K562 (cell line): Measurements from ENCODE around the gene UPF2. TPM values are rescaled to one million over a fixed set of nuclear protein-coding genes. Genes with fewer than 3 reads are reported as not detected.

Source experiments
- ATAC-seq: fragments of 200-7000 bp; cut with Tn5 transposase; 3 replicates; pipeline ENCODE4 v1.9.1; 2020; ENCODE audit warnings: moderate library complexity
- BruUV-seq: library from RNA; stranded (reverse); fragments of 400-500 nt; replicated peaks from 2 replicates; lab custom pipeline; 2021; lab: Mats Ljungman, UMichigan
- CTCF ChIA-PET: fragments of 300-600 bp; formaldehyde crosslinking; extraction: SDS; loops from one replicate; lab custom pipeline; 2021; ENCODE audit warnings: low intra/inter-chr PET ratio; lab: Yijun Ruan, JAX
- POLR2A ChIA-PET: fragments of 300-600, 350-650 bp; sonication (Branson Sonifier 250); formaldehyde crosslinking; extraction: SDS; loops from one replicate; lab custom pipeline; 2021; ENCODE audit warnings: antibody characterized with exemption, inconsistent platforms; lab: Yijun Ruan, JAX
- DNase-seq, 4 experiments: peaks; one replicate each; pipeline versions ENCODE4 v3.0.0 to v3.0.0-alpha.2; 2011 to 2018; ENCODE audit warnings: low spot score in 3 of 4, mixed read lengths in 3 of 4; ENCODE audit errors: extremely low read depth in 1 of 4
- FAIRE-seq: peaks from 2 replicates; lab custom pipeline; 2011; peaks lifted over from hg19 to GRCh38; lab: Jason Lieb, UNC
- H2AFZ ChIP-seq: 2 replicates; pipeline ENCODE4 v1.6.0; 2011; ENCODE audit warnings: low read depth, low read length, control low read depth, inconsistent platforms
- H3K27ac ChIP-seq: fragments of 200-600 bp; 3 replicates; pipeline ENCODE4 v1.8.0; 2011; ENCODE audit warnings: low read depth, mild to moderate bottlenecking, control low read depth, inconsistent platforms, low read length, moderate library complexity, mixed read lengths; ENCODE audit errors: extremely low read depth
- H3K27me3 ChIP-seq, 2 experiments: fragments of 300-600 bp in 1 of 2; 2 replicates in 1 of 2; 3 replicates in 1 of 2; pipeline versions ENCODE4 v1.6.0 to v1.8.0; 2011; ENCODE audit warnings: inconsistent platforms in 2 of 2, low read length in 2 of 2, mild to moderate bottlenecking in 1 of 2, mixed read lengths in 1 of 2, moderate library complexity in 1 of 2; ENCODE audit not compliant: control insufficient read depth in 2 of 2, insufficient read depth in 2 of 2
- H3K36me3 ChIP-seq: fragments of 300-600 bp; 3 replicates; pipeline ENCODE4 v1.8.0; 2011; ENCODE audit warnings: mild to moderate bottlenecking, low read length, inconsistent platforms; ENCODE audit not compliant: control insufficient read depth, insufficient read depth
- H3K4me1 ChIP-seq, 2 experiments: fragments of 200-600 bp in 1 of 2; replicated peaks in 1 of 2; 2 replicates in 1 of 2; 3 replicates in 1 of 2; pipeline versions ENCODE4 v1.5.1 to v1.8.0; 2011; ENCODE audit warnings: inconsistent platforms in 2 of 2, low read length in 2 of 2, mild to moderate bottlenecking in 1 of 2, mixed read lengths in 1 of 2, moderate library complexity in 1 of 2; ENCODE audit not compliant: control insufficient read depth in 2 of 2, insufficient read depth in 2 of 2
- H3K4me2 ChIP-seq: 2 replicates; pipeline ENCODE4 v1.6.1; 2011; ENCODE audit warnings: low read length, control low read depth, inconsistent platforms, mixed read lengths; ENCODE audit not compliant: insufficient read depth
- H3K4me3 ChIP-seq: fragments of 200-600 bp; sonication (generic), shearing (Covaris generic); 2 replicates; pipeline ENCODE4 v1.5.1; 2016; ENCODE audit warnings: control low read depth, inconsistent platforms
- H3K79me2 ChIP-seq: fragments of 200-600 bp; 3 replicates; pipeline ENCODE4 v1.8.0; 2011; ENCODE audit warnings: low read length, inconsistent platforms; ENCODE audit not compliant: control insufficient read depth, insufficient read depth
- H3K9ac ChIP-seq, 2 experiments: 2 replicates each; pipeline versions ENCODE4 v1.6.0 to v1.6.1; 2011; ENCODE audit warnings: low read depth in 2 of 2, low read length in 2 of 2, control low read depth in 1 of 2, inconsistent platforms in 1 of 2, mild to moderate bottlenecking in 1 of 2, mixed read lengths in 1 of 2; ENCODE audit not compliant: insufficient read depth in 1 of 2
- H3K9me1 ChIP-seq: one replicate; pipeline ENCODE4 v1.6.0; 2011; ENCODE audit warnings: inconsistent platforms, mild to moderate bottlenecking, low read length, moderate library complexity; ENCODE audit not compliant: control insufficient read depth, insufficient read depth
- H3K9me3 ChIP-seq: replicated peaks from 2 replicates; pipeline ENCODE4 v1.5.1; 2011; ENCODE audit warnings: low read depth, low read length, inconsistent platforms; ENCODE audit not compliant: control insufficient read depth, insufficient read depth
- H4K20me1 ChIP-seq: replicated peaks from 2 replicates; pipeline ENCODE4 v1.6.1; 2011; ENCODE audit warnings: low read length, inconsistent platforms, mixed read lengths; ENCODE audit not compliant: control insufficient read depth, insufficient read depth
- ARHGAP35 ChIP-seq: fragments of 450-650 bp; IDR thresholded peaks from 2 replicates; pipeline ENCODE4 v1.6.1; 2018; ENCODE audit not compliant: partially characterized antibody
- ARID1B ChIP-seq: fragments of 450-650 bp; IDR thresholded peaks from 2 replicates; pipeline ENCODE4 v1.6.1; 2016; ENCODE audit warnings: antibody characterized with exemption, mild to moderate bottlenecking, inconsistent platforms
- ARID2 ChIP-seq: fragments of 450-650 bp; IDR thresholded peaks from 2 replicates; pipeline ENCODE4 v1.6.1; 2017; ENCODE audit warnings: antibody characterized with exemption, mild to moderate bottlenecking
- BRD4 ChIP-seq: fragments of 200-600 bp; sonication (generic); IDR thresholded peaks from 2 replicates; pipeline ENCODE4 v1.6.1; 2017; ENCODE audit warnings: inconsistent platforms
- E2F8 ChIP-seq: fragments of 450-650 bp; IDR thresholded peaks from 2 replicates; pipeline ENCODE4 v1.7.1; 2018; ENCODE audit warnings: mild to moderate bottlenecking, low read depth; ENCODE audit not compliant: partially characterized antibody
- FOXK1 ChIP-seq: sonication (generic); formaldehyde crosslinking; IDR thresholded peaks from 2 replicates; pipeline ENCODE4 v1.8.0; 2022; ENCODE audit warnings: missing genetic modification reagents, mild to moderate bottlenecking, borderline replicate concordance
- KLF1 ChIP-seq: fragments of 450-650 bp; IDR thresholded peaks from 2 replicates; pipeline ENCODE4 v1.6.1; 2016; ENCODE audit warnings: missing genetic modification characterization, missing compliant biosample characterization
- KLF10 ChIP-seq: fragments of 250-450 bp; sonication (Bioruptor Pico); IDR thresholded peaks from 2 replicates; pipeline ENCODE4 v1.6.1; 2021; ENCODE audit warnings: matching md5 sums
- MCM5 ChIP-seq: fragments of 450-650 bp; IDR thresholded peaks from 2 replicates; pipeline ENCODE4 v1.6.1; 2016; ENCODE audit warnings: low read depth
- MTA3 ChIP-seq: fragments of 450-650 bp; formaldehyde crosslinking; IDR thresholded peaks from 2 replicates; pipeline ENCODE4 v1.6.1; 2017; ENCODE audit warnings: mild to moderate bottlenecking, borderline replicate concordance
- MYBL2 ChIP-seq, 2 experiments: fragments of 450-650 bp in 1 of 2; sonication (generic) in 1 of 2; formaldehyde crosslinking in 1 of 2; IDR thresholded peaks; 2 replicates each; pipeline versions ENCODE4 v1.6.1 to v1.8.1; 2017 to 2022; ENCODE audit warnings: borderline replicate concordance in 1 of 2, inconsistent platforms in 1 of 2, low read depth in 1 of 2, mild to moderate bottlenecking in 1 of 2, missing genetic modification reagents in 1 of 2, moderate library complexity in 1 of 2
- NCOR1 ChIP-seq: fragments of 450-650 bp; IDR thresholded peaks from 2 replicates; pipeline ENCODE4 v1.6.1; 2016; ENCODE audit warnings: mild to moderate bottlenecking, moderate library complexity
- NFIX ChIP-seq: fragments of 250-450 bp; sonication (Bioruptor Pico); IDR thresholded peaks from 2 replicates; pipeline ENCODE4 v1.4.0; 2020; ENCODE audit warnings: low read depth, mild to moderate bottlenecking, moderate library complexity
- NR3C1 ChIP-seq: sonication (generic); formaldehyde crosslinking; IDR thresholded peaks from 2 replicates; pipeline ENCODE4 v1.8.1; 2022; ENCODE audit warnings: missing genetic modification reagents
- RFX1 ChIP-seq: fragments of 450-650 bp; IDR thresholded peaks from 2 replicates; pipeline ENCODE4 v1.6.1; 2016; ENCODE audit warnings: mild to moderate bottlenecking, moderate library complexity
- SMARCA4 ChIP-seq: fragments of 450-650 bp; IDR thresholded peaks from 2 replicates; pipeline ENCODE4 v1.6.1; 2016
- SRSF1 ChIP-seq: fragments of 200-400 bp; formaldehyde crosslinking; IDR thresholded peaks from 2 replicates; pipeline ENCODE4 v1.6.1; 2017; ENCODE audit warnings: mild to moderate bottlenecking, low read depth, low read length, moderate library complexity
- THAP7 ChIP-seq: fragments of 250-450 bp; sonication (Bioruptor Pico); IDR thresholded peaks from 2 replicates; pipeline ENCODE4 v1.5.0; 2021
- ZBTB1 ChIP-seq: sonication (generic); formaldehyde crosslinking; IDR thresholded peaks from 2 replicates; pipeline ENCODE4 v1.8.1; 2023; ENCODE audit warnings: missing genetic modification reagents, low read depth, mild to moderate bottlenecking, borderline replicate concordance
- ZC3H11A ChIP-seq: IDR thresholded peaks from 2 replicates; pipeline ENCODE4 v1.6.1; 2012; ENCODE audit warnings: low read depth, low read length, improper control_type of control experiment
- ZKSCAN3 ChIP-seq: fragments of 250-450 bp; sonication (Bioruptor Pico); IDR thresholded peaks from 2 replicates; pipeline ENCODE4 v1.4.0; 2020
- ZNF3 ChIP-seq: fragments of 250-450 bp; sonication (Bioruptor Pico); IDR thresholded peaks from 2 replicates; pipeline ENCODE4 v1.5.0; 2021; ENCODE audit warnings: mild to moderate bottlenecking, moderate library complexity
- WGBS: fragments of 100-300 bp; shearing (Covaris generic); methylation state at CpG from one replicate; pipeline ENCODE4 v1.1.6; 2016; ENCODE audit warnings: low coverage, mixed read lengths; ENCODE audit not compliant: insufficient coverage; ENCODE audit errors: missing lambda C conversion rate; 5-methylcytosine and 5-hydroxymethylcytosine counted together
- in situ Hi-C: fragments of 300-500 bp; cut with MboI; formaldehyde crosslinking; loops from 4 replicates; pipeline ENCODE4 v1.15.0; 2018; ENCODE audit warnings: inconsistent platforms, mixed read lengths
- intact Hi-C: fragments of 100-400 bp; cut with micrococcal nuclease; formaldehyde crosslinking; loops from 2 replicates; pipeline ENCODE4 v1.14.2; 2022
- polyA plus RNA-seq, 8 experiments: library from polyadenylated mRNA; depleted of rRNA in 4 of 8; stranded (reverse) in 5 of 8; unstranded in 3 of 8; fragments of >200 nt; fragmentation: Nextera tagmentation in 2 of 8; fragmentation: Illumina TruSeq in 1 of 8; extraction: Ambion mirVana in 2 of 8; extraction: Trizol in 1 of 8; gene quantifications; 2 replicates each; pipeline versions ENCODE4 v1.2.1 to v1.2.3, GENCODE V29; 2011 to 2014; ENCODE audit warnings: inconsistent platforms in 1 of 8, missing spikeins in 1 of 8
- total RNA-seq, 7 experiments: library from RNA; depleted of rRNA in 6 of 7; stranded (reverse); fragments of >200 nt in 6 of 7; fragmentation: Illumina TruSeq in 2 of 7; extraction: Trizol in 2 of 7; gene quantifications; 2 replicates each; pipeline versions ENCODE4 v1.2.1 to v1.2.3, GENCODE V29; 2011 to 2021; ENCODE audit warnings: low replicate concordance in 1 of 7

UPF2 gene
- total and polyA plus RNA-seq, 9 of the 15 experiments (the other 6 are each of a cell fraction or from before 2014, with no cell fraction given) = 13.9 to 37.7 (median 23.7) TPM

GRCh38 chr10:12091421-12091820 lies 48.8 kb upstream of the UPF2 start (continued):
- TF ChIP-seq NFIX (CRISPR knock-in tag) (no peak), SRSF1 (no peak), NR3C1 (no peak), KLF1 (tag) (no peak), MTA3 (no peak), NCOR1 (no peak), MCM5 (no peak), E2F8 (no peak)

- no peak for ATAC-seq
- Histone ChIP-seq H3K27me3 (no peaks in the 10 kb centered on the region), H3K79me2 (no peaks in the 10 kb centered on the region), H3K9me1 (no peaks in the 10 kb centered on the region), H4K20me1 (no peaks in the 10 kb centered on the region), H3K36me3 (peaks cover 10% of the 10 kb centered on the region; the same call in 2 of the 3 replicates), H3K27ac (no peak overlapping the region), H3K4me2 (no peak overlapping the region), H3K9ac (no peak overlapping the region; a peak in 1 of 4 replicates), H3K4me1 (peaks cover 0 to 3% of the 10 kb centered on the region in 2 experiments; a peak in 1 of 5 replicates), H3K4me3 (no peak overlapping the region), H2AFZ (no peak overlapping the region), H3K9me3 (no peaks in the 10 kb centered on the region)
- in situ Hi-C loops (no loop called here), intact Hi-C loops (no loop called here)
- ChIA-PET CTCF (no interaction called here), POLR2A (interaction anchor here (0.7 kb wide), 1 partner anchor 191 kb away, joined by 3 read pairs; no protein-coding TSS in a partner anchor)
- TF ChIP-seq BRD4 (no peak), KLF10 (CRISPR knock-in tag) (no peak), ZBTB1 (CRISPR knock-in tag) (no peak), THAP7 (CRISPR knock-in tag) (no peak), SMARCA4 (no peak), ZKSCAN3 (CRISPR knock-in tag) (no peak), ZC3H11A (no peak), ZNF3 (CRISPR knock-in tag) (no peak), FOXK1 (no peak), ARHGAP35 (no peak), ARID2 (no peak), MYBL2 (IDR thresholded peaks at IDR 0.05; ENCODE audit: low read depth) (no peak), MYBL2 (CRISPR knock-in tag; IDR thresholded peaks at IDR 0.05; ENCODE audit: borderline replicate concordance) (no peak), RFX1 (no peak), ARID1B (no peak)
- no TSS peak for BruUV-seq
- DNase-seq = no peak
- no peak for FAIRE-seq
- WGBS = 75% methylated on average over 14 of the region's 14 CpGs
These were observed 46.3 kb upstream of the UPF2 start for GRCh38 chr10:12088919-12089318.
